ENCODE measurements around the gene SPDYE6. TPM values are rescaled to one million over a fixed set of nuclear protein-coding genes. Genes with fewer than 3 reads are reported as not detected.
"Not testable (repeated sequence)": the region's sequence is repeated elsewhere in the genome, so short reads cannot be mapped to it uniquely, and the experiment has no call there.

SPDYE6 gene
- total RNA-seq, 1 donor from 2014 or later: not detected

DNA sequence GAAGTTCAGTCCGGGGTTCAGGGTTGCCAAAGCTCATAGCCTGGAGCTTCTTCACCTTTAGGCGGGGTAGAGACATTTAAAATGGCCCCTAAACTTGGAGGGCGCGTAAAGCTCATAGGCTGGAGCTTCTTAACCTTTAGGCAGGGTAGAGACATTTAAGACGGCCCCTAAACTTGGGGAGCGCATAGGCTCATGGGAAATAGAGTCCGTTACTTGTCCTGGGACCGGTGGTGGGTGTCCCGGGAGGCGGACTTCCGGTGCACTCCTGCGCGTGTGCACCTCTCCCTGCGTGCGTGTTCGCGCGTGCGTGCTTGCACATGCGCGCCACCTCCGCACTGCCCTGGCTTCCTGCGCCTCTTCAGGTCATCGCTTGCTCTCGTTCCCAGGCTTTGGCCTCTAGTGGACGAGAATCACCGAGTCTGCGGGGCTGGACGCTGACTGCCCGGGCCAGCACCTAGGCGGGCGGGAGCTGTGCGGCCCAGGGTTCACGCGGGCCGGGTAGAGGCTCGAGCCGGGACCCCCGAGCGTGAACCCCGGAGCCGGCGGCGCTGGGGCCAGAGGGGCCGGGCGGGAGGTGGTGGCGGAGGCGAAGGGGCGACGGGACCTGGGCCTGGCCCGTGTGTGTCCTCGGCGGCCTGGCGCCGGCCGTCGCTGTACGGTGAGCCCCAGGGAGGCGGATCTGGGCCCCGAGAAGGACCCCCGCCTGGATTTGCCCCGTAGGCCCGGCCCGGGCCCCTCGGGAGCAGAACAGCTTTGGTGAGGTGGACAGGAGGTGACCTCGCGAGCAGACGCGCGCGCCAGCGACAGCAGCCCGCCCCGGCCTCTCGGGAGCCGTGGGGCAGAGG is 7.5 kb upstream of the SPDYE6 start:
- DNase-seq (ENCODE audit: low read depth in 2 of 2): peak; percentile 96 to 97

GRCh38 chr7:102346983-102347382 is 9.3 kb downstream of the SPDYE6 start:
- not testable (repeated sequence) for DNase-seq (ENCODE audit: low read depth in 2 of 2)

- not testable (repeated sequence) for DNase-seq (ENCODE audit: low read depth in 2 of 2)
These were observed 15.5 kb downstream of the SPDYE6 start for GRCh38 chr7:102340599-102341368.

- DNase-seq (ENCODE audit: low read depth in 2 of 2): not testable (repeated sequence)
These were observed 18.8 kb downstream of the SPDYE6 start for GRCh38 chr7:102337420-102337819.

DNA sequence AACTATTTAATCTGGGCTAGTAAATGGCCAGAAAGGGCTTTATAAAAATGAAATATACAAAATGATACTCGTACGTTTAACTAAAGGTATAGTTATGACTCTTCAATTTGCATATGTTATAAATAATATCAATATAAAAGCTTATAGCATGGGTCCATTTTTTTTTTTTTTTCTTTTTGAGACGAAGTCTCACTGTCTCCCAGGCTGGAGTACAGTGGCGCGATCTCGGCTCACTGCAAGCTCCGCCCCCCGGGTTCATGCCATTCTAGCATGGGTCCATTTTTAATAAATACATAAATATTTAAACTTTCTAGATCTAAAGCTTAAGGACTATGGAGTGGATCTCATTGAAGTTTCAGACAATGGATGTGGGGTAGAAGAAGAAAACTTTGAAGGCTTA is 19.2 kb downstream of the SPDYE6 start:
- DNase-seq (ENCODE audit: low read depth in 2 of 2): not testable (repeated sequence)

DNA sequence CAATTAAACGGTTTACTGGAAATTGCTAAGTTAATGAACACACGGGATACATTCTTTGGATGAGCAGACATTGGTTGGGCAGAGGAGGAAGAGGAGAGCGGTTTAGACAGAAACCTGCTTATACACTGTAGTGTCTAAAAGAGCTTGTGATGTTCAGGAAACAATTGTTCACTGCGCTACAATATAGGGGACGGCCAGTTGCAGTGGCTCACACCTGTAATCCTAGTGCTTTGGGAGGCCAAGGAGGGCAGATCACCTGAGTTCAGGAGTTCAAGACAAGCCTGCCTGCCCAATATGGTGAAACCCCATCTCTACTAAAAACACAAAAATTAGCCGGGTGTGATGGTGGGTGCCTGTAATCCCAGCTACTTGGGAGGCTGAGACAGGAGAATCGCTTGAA is 20.7 kb downstream of the SPDYE6 start:
- not testable (repeated sequence) for DNase-seq (ENCODE audit: low read depth in 2 of 2)

- DNase-seq (ENCODE audit: low read depth in 2 of 2): not testable (repeated sequence)
These were observed 25.4 kb downstream of the SPDYE6 start for GRCh38 chr7:102330666-102331460.

GRCh38 chr7:102329366-102329765 is 26.9 kb downstream of the SPDYE6 start:
- DNase-seq (ENCODE audit: low read depth in 2 of 2): not testable (repeated sequence)

DNA sequence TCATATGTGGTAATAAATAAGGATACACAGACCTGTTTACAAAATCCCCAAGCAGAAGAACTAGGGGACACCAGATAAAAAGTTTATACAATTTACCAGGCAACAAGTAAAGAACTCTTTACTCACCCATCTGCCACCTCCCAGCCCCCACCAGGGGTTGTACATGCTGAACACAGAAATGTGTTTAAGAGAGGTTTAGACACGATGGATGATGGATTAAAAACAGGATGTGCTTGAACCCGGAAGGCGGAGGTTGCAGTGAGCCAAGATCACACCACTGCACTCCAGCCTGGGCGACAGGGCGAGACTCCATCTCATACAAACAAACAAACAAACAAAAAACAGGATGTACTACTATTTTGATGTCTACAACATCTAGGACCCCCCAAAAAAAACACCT is 27.4 kb downstream of the SPDYE6 start:
- not testable (repeated sequence) for DNase-seq (ENCODE audit: low read depth in 2 of 2)

GRCh38 chr7:102327183-102327582 is 29.1 kb downstream of the SPDYE6 start:
- DNase-seq (ENCODE audit: low read depth in 2 of 2): not testable (repeated sequence)

DNA sequence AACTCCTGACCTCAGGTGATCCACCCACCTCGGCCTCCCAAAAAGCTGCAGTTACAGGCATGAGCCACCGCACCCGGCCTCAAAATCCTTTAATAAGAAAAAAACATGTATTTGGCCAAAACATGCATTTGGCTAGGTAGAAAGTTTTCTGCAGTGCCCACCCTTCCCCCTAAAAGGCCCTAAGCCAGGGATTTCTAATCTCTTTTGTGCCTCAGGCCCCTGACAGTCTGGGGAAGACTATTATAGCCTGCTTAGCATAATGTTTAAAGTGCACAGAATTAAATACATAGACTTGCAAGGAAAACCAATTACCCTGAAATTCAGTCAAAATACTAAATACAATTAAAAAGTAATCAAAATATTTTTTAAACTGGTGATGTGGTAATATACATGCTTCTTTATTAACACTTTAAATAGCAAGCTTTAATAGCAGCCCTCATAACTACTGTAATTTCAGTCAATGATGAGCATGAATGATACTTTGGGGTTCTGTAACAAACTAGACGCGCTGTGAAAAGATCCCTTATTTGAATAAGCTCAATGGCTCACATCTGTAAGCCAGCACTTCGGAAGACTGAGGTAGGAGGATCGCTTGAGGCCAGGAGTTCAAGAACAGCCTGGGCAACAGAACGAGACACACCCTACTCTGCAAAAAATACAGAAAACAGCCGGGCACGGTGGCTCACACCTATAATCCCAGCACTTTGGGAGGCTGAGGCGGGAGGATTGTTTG is 29.9 kb downstream of the SPDYE6 start:
- no peak for DNase-seq (ENCODE audit: low read depth in 2 of 2)

GRCh38 chr7:102325106-102325505 is 31.1 kb downstream of the SPDYE6 start:
- DNase-seq (ENCODE audit: low read depth in 2 of 2): not testable (repeated sequence)

DNA sequence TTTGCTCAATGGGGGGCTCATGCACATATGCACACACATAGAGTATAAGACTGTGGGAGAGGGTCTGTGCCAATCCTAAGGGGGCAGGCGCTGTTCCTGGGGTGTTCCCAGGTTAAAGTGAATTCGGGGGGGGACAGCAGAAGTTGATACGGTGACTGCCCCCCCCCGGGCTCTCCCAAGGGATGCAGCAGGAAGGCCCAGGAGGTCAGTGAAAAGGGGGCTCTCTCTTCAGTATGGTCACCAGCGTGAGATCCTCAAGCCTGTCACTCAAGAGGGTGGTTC is 32.4 kb downstream of the SPDYE6 start:
- DNase-seq (ENCODE audit: low read depth in 2 of 2): no peak

DNA sequence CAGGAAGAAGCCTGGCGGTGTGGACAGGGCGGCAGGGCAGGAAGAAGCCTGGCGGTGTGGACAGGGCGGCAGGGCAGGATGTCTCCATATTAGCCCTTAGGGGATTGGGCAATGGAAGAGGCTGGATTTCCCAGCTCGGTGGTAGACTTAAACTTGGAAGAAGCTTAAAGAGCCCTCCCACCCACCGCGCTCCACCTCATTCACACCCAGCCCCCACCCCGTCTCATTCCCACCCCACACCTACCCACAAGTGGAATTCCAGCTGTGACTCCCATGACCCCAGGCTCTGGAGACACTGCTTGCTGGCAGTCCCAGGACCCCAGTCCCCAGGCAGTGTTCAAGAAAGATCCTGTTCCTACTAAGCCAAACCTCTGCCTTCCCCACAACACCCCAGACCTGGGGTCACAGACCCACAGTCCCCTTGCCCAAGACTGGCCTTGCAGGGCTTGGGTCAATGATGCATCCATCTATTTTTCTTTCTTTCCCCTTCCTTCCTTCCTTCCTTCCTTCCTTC is 34.0 kb downstream of the SPDYE6 start:
- DNase-seq (ENCODE audit: low read depth in 2 of 2): no peak

DNA sequence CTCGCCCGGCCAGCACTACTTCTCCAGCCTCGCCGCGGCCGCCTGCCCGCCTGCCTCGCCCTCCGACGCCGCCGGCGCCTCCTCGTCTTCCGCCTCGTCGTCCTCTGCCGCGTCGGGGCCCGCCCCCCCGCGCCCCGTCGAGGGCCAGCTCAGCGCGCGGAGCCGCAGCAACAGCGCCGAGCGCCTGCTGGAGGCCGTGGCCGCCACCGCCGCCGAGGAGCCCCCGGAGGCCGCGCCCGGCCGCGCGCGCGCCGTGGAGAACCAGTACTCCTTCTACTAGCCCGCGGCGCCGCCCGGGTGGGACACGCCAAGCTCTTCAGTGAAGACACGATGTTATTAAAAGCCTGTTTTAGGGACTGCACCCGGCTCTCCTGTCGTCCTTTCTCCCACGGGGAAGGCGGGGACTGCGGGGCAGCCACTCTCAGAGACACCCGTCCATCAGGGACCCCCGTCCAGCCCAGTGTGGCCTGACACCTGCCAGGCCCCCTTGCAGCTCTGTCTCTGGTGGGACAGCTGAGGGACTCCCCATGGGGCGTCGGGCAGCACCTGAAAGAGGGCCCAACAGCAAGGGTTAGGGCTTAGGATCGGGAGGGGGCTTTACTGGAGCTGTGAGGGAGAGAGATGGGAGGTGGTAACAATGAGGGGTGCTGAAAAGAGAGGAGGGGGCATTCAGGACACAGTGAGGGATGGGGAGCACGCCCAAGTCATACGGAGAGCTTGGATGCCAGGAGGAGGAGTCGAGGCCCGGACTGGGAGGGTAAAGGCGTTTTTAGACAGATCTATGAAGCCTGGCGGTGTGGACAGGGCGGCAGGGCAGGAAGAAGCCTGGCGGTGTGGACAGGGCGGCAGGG is 34.7 kb downstream of the SPDYE6 start:
- DNase-seq (ENCODE audit: low read depth in 2 of 2): peak in 1 of 2 donors; percentile 43

DNA sequence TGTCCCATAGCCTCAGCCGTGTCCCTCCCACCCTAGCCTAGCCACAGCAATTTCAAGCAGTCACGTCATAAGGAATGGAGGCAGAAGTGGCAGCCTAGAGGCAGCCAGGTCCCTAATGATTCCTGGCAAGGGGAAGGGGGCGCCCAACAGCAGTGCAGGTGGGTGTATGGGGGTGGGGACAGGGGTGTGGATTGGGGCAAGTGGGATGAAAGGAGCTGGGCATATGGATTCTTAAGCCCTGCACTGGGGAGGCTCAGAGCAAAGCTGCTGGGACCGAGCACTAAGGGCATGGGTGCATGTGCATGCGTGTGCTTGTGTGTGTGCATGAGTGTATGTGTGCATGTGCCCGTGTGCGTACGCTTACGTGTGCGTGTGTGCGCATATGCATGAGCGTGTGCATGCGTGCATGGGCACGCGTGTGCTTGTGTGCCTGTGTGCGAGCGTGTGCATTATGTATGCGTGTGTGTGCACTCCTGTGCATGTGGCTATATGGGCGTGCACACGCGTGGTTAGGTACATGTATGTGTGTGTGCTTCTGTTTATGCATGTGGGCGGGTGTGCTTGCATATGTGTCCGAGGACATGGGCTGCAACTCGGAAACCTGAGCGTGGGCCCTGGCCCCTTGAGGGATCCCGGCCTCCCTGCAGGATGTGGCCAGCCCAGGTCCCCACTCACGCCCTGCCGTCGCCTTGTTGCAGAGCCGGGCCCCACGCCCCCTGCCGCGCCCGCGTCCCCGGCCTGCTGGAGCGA is 35.5 kb downstream of the SPDYE6 start:
- DNase-seq (ENCODE audit: low read depth in 2 of 2): no peak

DNA sequence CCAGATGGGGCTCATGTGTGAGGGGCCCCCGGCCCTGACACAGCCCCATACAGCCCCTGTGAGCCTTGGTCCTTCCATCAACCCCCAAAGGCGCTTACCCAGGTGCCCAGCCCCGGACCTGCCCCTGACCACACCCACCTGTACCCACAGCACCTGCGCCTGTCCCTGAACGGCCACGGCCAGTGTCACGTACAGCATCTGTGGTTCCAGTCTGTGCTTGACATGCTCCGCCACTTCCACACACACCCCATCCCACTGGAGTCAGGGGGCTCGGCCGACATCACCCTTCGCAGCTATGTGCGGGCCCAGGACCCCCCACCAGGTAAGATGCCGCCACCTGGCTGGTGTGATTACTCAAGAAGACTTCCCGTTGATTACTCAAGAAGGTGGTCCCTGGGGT is 36.1 kb downstream of the SPDYE6 start:
- no peak for DNase-seq (ENCODE audit: low read depth in 2 of 2)

- no peak for DNase-seq (ENCODE audit: low read depth in 2 of 2)
These were observed 36.6 kb downstream of the SPDYE6 start for GRCh38 chr7:102319671-102320070.

GRCh38 chr7:102318482-102318971 is 37.7 kb downstream of the SPDYE6 start:
- peak in 1 of 2 donors; percentile 68 for DNase-seq (ENCODE audit: low read depth in 2 of 2)
